Measurements from ENCODE around the gene TNS1.

DNA sequence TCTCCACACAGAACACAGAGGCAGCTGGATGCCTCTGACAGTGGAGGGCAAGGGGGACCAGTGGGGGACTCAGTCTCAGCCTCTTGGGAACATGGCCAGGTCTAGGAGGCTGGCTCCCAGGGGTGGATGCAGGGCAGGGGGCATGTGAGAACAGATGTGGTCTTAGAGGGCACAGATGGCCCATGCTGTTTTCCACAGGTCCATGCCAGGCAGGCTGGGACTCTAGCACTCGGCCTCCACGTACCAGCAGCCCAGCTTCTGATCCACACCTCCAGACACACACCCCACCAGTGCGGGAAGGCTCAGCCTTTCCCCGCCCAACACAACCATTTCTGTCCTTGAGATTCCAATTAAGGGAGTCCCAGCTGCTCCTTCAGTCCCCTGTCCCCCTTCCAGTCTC is 42.4 kb downstream of the TNS1 start:
- TF ChIP-seq ESRRA (IDR thresholded peaks at IDR 0.05; ENCODE audit: borderline replicate concordance, low read depth) (no peak), KDM4B (IDR thresholded peaks at IDR 0.05; ENCODE audit: borderline replicate concordance in 2 of 2, low read depth in 1 of 2) (no peak), RBM34 (IDR thresholded peaks at IDR 0.05; ENCODE audit: borderline replicate concordance, insufficient read depth, low read length) (no peak), POLR2B (IDR thresholded peaks at IDR 0.05; ENCODE audit: low read depth, partially characterized antibody) (no peak), BRCA1 (IDR thresholded peaks at IDR 0.05) (no peak), BRCA1 (CRISPR knock-in tag; IDR thresholded peaks at IDR 0.05) (no peak), TRIM24 (IDR thresholded peaks at IDR 0.05) (no peak)
- TF ChIP-seq, protein P1, sequence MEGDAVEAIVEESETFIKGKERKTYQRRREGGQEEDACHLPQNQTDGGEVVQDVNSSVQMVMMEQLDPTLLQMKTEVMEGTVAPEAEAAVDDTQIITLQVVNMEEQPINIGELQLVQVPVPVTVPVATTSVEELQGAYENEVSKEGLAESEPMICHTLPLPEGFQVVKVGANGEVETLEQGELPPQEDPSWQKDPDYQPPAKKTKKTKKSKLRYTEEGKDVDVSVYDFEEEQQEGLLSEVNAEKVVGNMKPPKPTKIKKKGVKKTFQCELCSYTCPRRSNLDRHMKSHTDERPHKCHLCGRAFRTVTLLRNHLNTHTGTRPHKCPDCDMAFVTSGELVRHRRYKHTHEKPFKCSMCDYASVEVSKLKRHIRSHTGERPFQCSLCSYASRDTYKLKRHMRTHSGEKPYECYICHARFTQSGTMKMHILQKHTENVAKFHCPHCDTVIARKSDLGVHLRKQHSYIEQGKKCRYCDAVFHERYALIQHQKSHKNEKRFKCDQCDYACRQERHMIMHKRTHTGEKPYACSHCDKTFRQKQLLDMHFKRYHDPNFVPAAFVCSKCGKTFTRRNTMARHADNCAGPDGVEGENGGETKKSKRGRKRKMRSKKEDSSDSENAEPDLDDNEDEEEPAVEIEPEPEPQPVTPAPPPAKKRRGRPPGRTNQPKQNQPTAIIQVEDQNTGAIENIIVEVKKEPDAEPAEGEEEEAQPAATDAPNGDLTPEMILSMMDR (IDR thresholded peaks at IDR 0.05 in 2 of 3, conservative IDR thresholded peaks at IDR 0.05 in 1 of 3; ENCODE audit: insufficient read depth in 2 of 3, low read depth in 1 of 3, low read length in 3 of 3) = no peak
- TF ChIP-seq, protein P2, sequence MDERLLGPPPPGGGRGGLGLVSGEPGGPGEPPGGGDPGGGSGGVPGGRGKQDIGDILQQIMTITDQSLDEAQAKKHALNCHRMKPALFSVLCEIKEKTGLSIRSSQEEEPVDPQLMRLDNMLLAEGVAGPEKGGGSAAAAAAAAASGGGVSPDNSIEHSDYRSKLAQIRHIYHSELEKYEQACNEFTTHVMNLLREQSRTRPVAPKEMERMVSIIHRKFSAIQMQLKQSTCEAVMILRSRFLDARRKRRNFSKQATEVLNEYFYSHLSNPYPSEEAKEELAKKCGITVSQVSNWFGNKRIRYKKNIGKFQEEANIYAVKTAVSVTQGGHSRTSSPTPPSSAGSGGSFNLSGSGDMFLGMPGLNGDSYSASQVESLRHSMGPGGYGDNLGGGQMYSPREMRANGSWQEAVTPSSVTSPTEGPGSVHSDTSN (CRISPR knock-in tag; IDR thresholded peaks at IDR 0.05; ENCODE audit: low read depth) = no peak
- TF ChIP-seq, protein P2 (tag; conservative IDR thresholded peaks at IDR 0.05; ENCODE audit: low read depth) = no peak
- TF ChIP-seq, protein P3, sequence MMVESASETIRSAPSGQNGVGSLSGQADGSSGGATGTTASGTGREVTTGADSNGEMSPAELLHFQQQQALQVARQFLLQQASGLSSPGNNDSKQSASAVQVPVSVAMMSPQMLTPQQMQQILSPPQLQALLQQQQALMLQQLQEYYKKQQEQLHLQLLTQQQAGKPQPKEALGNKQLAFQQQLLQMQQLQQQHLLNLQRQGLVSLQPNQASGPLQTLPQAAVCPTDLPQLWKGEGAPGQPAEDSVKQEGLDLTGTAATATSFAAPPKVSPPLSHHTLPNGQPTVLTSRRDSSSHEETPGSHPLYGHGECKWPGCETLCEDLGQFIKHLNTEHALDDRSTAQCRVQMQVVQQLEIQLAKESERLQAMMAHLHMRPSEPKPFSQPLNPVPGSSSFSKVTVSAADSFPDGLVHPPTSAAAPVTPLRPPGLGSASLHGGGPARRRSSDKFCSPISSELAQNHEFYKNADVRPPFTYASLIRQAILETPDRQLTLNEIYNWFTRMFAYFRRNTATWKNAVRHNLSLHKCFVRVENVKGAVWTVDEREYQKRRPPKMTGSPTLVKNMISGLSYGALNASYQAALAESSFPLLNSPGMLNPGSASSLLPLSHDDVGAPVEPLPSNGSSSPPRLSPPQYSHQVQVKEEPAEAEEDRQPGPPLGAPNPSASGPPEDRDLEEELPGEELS (CRISPR knock-in tag; IDR thresholded peaks at IDR 0.05; ENCODE audit: borderline replicate concordance) = no peak
- TF ChIP-seq, protein P4, sequence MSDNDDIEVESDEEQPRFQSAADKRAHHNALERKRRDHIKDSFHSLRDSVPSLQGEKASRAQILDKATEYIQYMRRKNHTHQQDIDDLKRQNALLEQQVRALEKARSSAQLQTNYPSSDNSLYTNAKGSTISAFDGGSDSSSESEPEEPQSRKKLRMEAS (CRISPR knock-in tag; IDR thresholded peaks at IDR 0.05) = no peak

Data from K562 (cell line).